Neuronal stem cell (in vitro differentiated cells): Measurements from ENCODE around the gene SMPD3.

Experiments
- DNase-seq: peaks from one replicate; pipeline ENCODE4 v3.0.0-alpha.2; 2013; ENCODE audit warnings: low spot score
- H2AFZ ChIP-seq: one replicate; pipeline ENCODE4 v1.6.1; 2013; ENCODE audit warnings: mild to moderate bottlenecking, low read length, inconsistent platforms
- H2AK5ac ChIP-seq: 2 replicates; pipeline ENCODE4 v1.6.1; 2013; ENCODE audit warnings: low read depth, mild to moderate bottlenecking, inconsistent platforms, low read length, moderate library complexity, mixed read lengths
- H2BK120ac ChIP-seq: 2 replicates; pipeline ENCODE4 v1.6.1; 2013; ENCODE audit warnings: low read depth, mild to moderate bottlenecking, inconsistent platforms, low read length, moderate library complexity, mixed read lengths
- H2BK12ac ChIP-seq: one replicate; pipeline ENCODE4 v1.6.1; 2013; ENCODE audit warnings: low read length, inconsistent platforms
- H2BK15ac ChIP-seq: 2 replicates; pipeline ENCODE4 v1.6.1; 2013; ENCODE audit warnings: mild to moderate bottlenecking, low read length, inconsistent platforms, mixed read lengths
- H2BK5ac ChIP-seq: one replicate; pipeline ENCODE4 v1.6.1; 2013; ENCODE audit warnings: inconsistent platforms, mild to moderate bottlenecking, low read length, moderate library complexity
- H3K14ac ChIP-seq: one replicate; pipeline ENCODE4 v1.6.1; 2013; ENCODE audit warnings: low read length, inconsistent platforms
- H3K18ac ChIP-seq: 2 replicates; pipeline ENCODE4 v1.6.1; 2013; ENCODE audit warnings: low read length, inconsistent platforms
- H3K23ac ChIP-seq: 2 replicates; pipeline ENCODE4 v1.6.1; 2013; ENCODE audit warnings: low read depth, mild to moderate bottlenecking, mixed read lengths, low read length, inconsistent platforms; ENCODE audit not compliant: poor library complexity
- H3K27ac ChIP-seq: replicated peaks from 3 replicates; pipeline ENCODE4 v1.5.1; 2013; ENCODE audit warnings: low read length, inconsistent platforms
- H3K27me3 ChIP-seq, 3 experiments: 2 replicates each; pipeline ENCODE4 v1.6.1; 2013; ENCODE audit warnings: low read length in 3 of 3, mild to moderate bottlenecking in 2 of 3, inconsistent platforms in 1 of 3, low read depth in 1 of 3, mixed read lengths in 1 of 3, moderate library complexity in 1 of 3; ENCODE audit not compliant: control insufficient read depth in 3 of 3, insufficient read depth in 3 of 3
- H3K36me3 ChIP-seq, 2 donors: replicated peaks in 1 of 2; 2 replicates each; pipeline ENCODE4 v1.6.1; 2013; ENCODE audit warnings: low read length in 2 of 2; ENCODE audit not compliant: control insufficient read depth in 2 of 2, insufficient read depth in 2 of 2
- H3K4ac ChIP-seq: 2 replicates; pipeline ENCODE4 v1.6.1; 2013; ENCODE audit warnings: inconsistent platforms, mild to moderate bottlenecking, low read length, moderate library complexity
- H3K4me1 ChIP-seq, 2 donors: 1 replicate in 1 of 2; 2 replicates in 1 of 2; pipeline ENCODE4 v1.6.1; 2013; ENCODE audit warnings: low read length in 2 of 2, low read depth in 1 of 2; ENCODE audit not compliant: control insufficient read depth in 2 of 2, insufficient read depth in 1 of 2
- H3K4me2 ChIP-seq: one replicate; pipeline ENCODE4 v1.6.1; 2013; ENCODE audit warnings: mild to moderate bottlenecking, low read length, inconsistent platforms; ENCODE audit not compliant: insufficient read depth, poor library complexity, severe bottlenecking
- H3K4me3 ChIP-seq, 2 donors: 2 replicates each; pipeline ENCODE4 v1.5.1; 2013; ENCODE audit warnings: low read length in 2 of 2, mild to moderate bottlenecking in 2 of 2, inconsistent platforms in 1 of 2, moderate library complexity in 1 of 2
- H3K79me1 ChIP-seq: one replicate; pipeline ENCODE4 v1.6.1; 2013; ENCODE audit warnings: low read depth, mild to moderate bottlenecking, inconsistent platforms, low read length, moderate library complexity
- H3K9ac ChIP-seq: one replicate; pipeline ENCODE4 v1.6.1; 2013; ENCODE audit warnings: mild to moderate bottlenecking, low read depth, low read length, inconsistent platforms; ENCODE audit not compliant: poor library complexity
- H3K9me3 ChIP-seq, 2 donors: replicated peaks in 1 of 2; 2 replicates each; pipeline versions ENCODE3 to v1.6.1; 2013; ENCODE audit warnings: low read length in 2 of 2, mild to moderate bottlenecking in 2 of 2, inconsistent platforms in 1 of 2, low read depth in 1 of 2, mixed read lengths in 1 of 2, moderate library complexity in 1 of 2; ENCODE audit not compliant: control insufficient read depth in 2 of 2, insufficient read depth in 1 of 2
- H4K8ac ChIP-seq: one replicate; pipeline ENCODE4 v1.6.1; 2013; ENCODE audit warnings: low read depth, mild to moderate bottlenecking, inconsistent platforms, low read length, moderate library complexity
- H4K91ac ChIP-seq: one replicate; pipeline ENCODE4 v1.6.1; 2013; ENCODE audit warnings: low read length, low read depth, mild to moderate bottlenecking, inconsistent platforms; ENCODE audit not compliant: poor library complexity
- WGBS, 2 donors: extraction: QIAGEN DNeasy Blood & Tissue Kit; methylation state at CpG; one replicate each; pipeline ENCODE4 v1.1.7; 2013; ENCODE audit warnings: missing lambda C conversion rate in 2 of 2, mixed read lengths in 1 of 2; ENCODE audit not compliant: insufficient read length in 2 of 2, insufficient replicate concordance in 1 of 2; ENCODE audit errors: extremely low coverage in 2 of 2; 5-methylcytosine and 5-hydroxymethylcytosine counted together

The SMPD3 gene

DNA sequence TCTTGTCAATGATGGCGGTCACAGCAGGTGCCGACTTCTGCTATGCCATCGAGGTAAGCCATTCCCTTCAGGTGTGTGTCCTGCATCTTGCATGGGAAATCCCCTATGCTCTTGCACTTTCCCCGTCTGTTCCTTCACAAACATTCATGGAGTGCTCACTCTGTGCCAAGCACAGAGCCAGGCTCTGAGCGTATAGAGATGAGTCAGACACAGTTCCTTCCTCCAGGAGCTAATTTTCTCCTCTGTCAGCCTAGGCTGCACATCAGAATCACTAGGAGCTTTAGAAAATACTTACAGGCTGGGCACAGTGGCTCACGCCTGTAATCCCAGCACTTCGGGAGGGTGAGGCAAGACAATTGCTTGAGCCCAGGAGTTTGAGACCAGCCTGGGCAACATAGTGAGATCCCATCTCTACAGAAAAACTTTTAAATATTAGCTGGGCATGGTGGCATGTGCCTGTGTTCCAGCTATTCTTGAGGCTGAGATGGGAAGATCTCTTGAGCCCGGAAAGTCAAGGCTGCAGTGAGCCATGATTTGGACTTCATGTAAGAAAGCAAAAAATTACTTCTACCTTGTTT is 123.4 kb downstream of the SMPD3 start:
- no CpG with 5 or more reads among the region's 8 CpGs for WGBS, 2 donors
- Histone ChIP-seq H3K9me3 (no peaks in the 10 kb centered on the region), H3K36me3 (peaks cover 21 to 84% of the 10 kb centered on the region in 2 donors)

DNA sequence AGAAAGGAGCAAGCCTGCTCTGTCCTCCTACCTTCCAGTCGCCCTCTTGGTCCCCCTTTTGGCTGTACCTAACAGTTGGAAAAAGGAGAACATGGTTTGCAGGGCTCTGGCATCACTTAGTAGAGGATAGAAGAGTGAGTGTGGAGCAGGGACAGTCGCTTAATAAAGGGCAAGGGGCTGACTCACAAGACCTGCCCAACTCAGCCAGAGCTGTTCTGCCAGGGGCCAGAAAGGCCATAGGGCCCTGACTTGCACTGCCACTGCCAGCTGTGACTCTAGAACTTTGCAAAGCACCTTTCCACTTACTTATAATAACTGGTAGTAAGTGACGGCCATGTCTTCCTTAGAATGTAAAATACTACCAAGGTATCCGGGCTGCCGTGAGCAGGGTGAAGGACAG is 124.0 kb downstream of the SMPD3 start:
- no peak overlapping the region for H3K23ac ChIP-seq
- no peak overlapping the region for H3K4me2 ChIP-seq
- no peak overlapping the region for H4K8ac ChIP-seq
- no peak overlapping the region for H3K4me3 ChIP-seq
- H2BK12ac ChIP-seq, result no peak overlapping the region
- no peak overlapping the region for H3K4ac ChIP-seq
- WGBS, 2 donors, result no CpG with 5 or more reads among the region's 5 CpGs
- no peak overlapping the region for H4K91ac ChIP-seq
- no peak overlapping the region for H3K27ac ChIP-seq
- H3K18ac ChIP-seq, result no peak overlapping the region
- DNase-seq, result no peak
- H2BK120ac ChIP-seq, result no peak overlapping the region
- no peaks in the 10 kb centered on the region for H3K79me1 ChIP-seq
- no peak overlapping the region for H3K9ac ChIP-seq
- H3K14ac ChIP-seq, result no peak overlapping the region
- no peaks in the 10 kb centered on the region for H3K4me1 ChIP-seq
- H3K36me3 ChIP-seq, result peaks cover 20 to 84% of the 10 kb centered on the region in 2 donors
- H2BK5ac ChIP-seq, result no peak overlapping the region
- H2AK5ac ChIP-seq, result no peak overlapping the region
- H2BK15ac ChIP-seq, result no peak overlapping the region
- no peaks in the 10 kb centered on the region for H3K9me3 ChIP-seq
- H3K27me3 ChIP-seq, result no peaks in the 10 kb centered on the region
- no peak overlapping the region for H2AFZ ChIP-seq

More for the DNA sequence above, 123.4 kb downstream of the SMPD3 start:
- Histone ChIP-seq H4K91ac (no peak overlapping the region), H3K79me1 (no peaks in the 10 kb centered on the region), H3K4me3 (no peak overlapping the region), H3K18ac (no peak overlapping the region), H2BK15ac (no peak overlapping the region), H2AFZ (no peak overlapping the region), H3K14ac (no peak overlapping the region), H3K9ac (no peak overlapping the region), H2BK12ac (no peak overlapping the region), H3K27ac (no peak overlapping the region), H3K4me1 (no peaks in the 10 kb centered on the region), H2BK5ac (no peak overlapping the region), H2BK120ac (no peak overlapping the region), H2AK5ac (no peak overlapping the region), H3K23ac (no peak overlapping the region), H4K8ac (no peak overlapping the region), H3K27me3 (no peaks in the 10 kb centered on the region), H3K4me2 (no peak overlapping the region), H3K4ac (no peak overlapping the region)
- DNase-seq, result no peak

DNA sequence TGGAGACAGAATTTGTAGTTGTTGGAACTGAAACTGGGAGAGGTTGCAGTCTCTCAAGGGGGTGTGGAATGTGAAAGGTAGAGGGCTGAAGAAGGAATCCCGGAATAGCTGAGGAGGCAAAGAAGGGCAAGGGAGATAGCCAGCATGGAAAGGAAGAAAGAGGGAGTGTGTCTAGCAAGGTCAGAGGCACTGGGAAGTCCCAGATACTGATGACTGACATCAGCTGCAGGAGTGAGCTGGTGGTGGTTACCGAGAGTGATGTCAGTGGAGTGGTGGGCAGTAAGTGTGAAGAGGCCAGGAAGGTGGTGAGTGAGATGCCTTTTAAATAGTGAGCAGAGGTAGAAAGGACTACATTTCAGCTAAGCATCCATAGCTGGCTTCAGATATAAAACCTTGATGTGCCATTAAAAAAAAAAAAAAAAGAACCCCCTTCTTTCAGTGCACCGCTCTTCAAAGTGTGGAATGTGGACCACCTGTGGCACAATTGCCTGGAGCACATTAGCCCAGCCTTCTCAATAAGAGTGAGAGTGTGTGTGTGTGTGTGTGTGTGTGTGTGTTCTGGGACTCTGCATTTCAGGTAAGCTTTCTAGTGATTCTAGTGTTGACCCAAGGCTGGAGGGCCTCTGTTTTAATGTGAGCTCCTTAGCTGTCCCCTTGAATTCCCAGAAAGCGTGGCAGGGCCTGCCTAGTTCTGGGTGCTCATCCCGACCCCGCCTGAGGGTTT is 129.0 kb downstream of the SMPD3 start:
- no peak overlapping the region for H4K91ac ChIP-seq
- no peaks in the 10 kb centered on the region for H3K9me3 ChIP-seq
- no peak overlapping the region for H3K27ac ChIP-seq
- H3K23ac ChIP-seq, result no peak overlapping the region
- no CpG with 5 or more reads among the region's 6 CpGs for WGBS, 2 donors
- DNase-seq, result no peak
- no peak overlapping the region for H2AFZ ChIP-seq
- no peak overlapping the region for H2AK5ac ChIP-seq
- no peak overlapping the region for H3K4me2 ChIP-seq
- H3K14ac ChIP-seq, result no peak overlapping the region
- no peak overlapping the region for H2BK15ac ChIP-seq
- H3K4me3 ChIP-seq, result no peak overlapping the region
- no peak overlapping the region for H2BK12ac ChIP-seq
- H3K27me3 ChIP-seq, result no peaks in the 10 kb centered on the region
- no peak overlapping the region for H3K4ac ChIP-seq
- H3K9ac ChIP-seq, result no peak overlapping the region
- no peak overlapping the region for H3K18ac ChIP-seq
- H3K79me1 ChIP-seq, result peaks cover 2% of the 10 kb centered on the region
- H3K4me1 ChIP-seq, result no peaks in the 10 kb centered on the region
- no peak overlapping the region for H4K8ac ChIP-seq
- no peak overlapping the region for H2BK120ac ChIP-seq
- peaks cover 27 to 87% of the 10 kb centered on the region in 2 donors for H3K36me3 ChIP-seq
- H2BK5ac ChIP-seq, result no peak overlapping the region

DNA sequence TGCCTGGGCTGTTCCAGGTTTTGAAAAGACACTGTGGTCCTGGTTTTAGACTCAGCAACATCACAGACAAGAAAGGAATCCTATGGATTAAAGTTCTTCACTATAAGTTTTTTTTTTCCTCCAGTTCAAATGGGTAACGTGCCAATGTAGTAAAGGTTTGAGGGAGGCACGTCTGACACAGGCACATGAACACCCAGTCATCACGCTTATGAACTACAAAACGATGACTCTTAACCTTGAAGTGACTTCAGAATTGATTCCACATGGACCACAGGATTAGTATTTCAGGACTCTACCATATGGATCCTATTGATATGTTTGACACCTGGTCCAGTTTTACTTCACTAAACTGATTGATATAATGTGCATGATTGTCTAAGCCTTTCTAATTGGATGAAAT is 135.2 kb downstream of the SMPD3 start:
- no peak overlapping the region for H2AK5ac ChIP-seq
- no peak overlapping the region for H3K27ac ChIP-seq
- H3K27me3 ChIP-seq, result no peaks in the 10 kb centered on the region
- peaks cover 6 to 7% of the 10 kb centered on the region in 2 donors for H3K4me1 ChIP-seq
- no peak overlapping the region for H3K14ac ChIP-seq
- H3K9me3 ChIP-seq, result no peaks in the 10 kb centered on the region
- no peak overlapping the region for H3K23ac ChIP-seq
- no peak overlapping the region for H3K4me3 ChIP-seq
- peaks cover 6% of the 10 kb centered on the region for H3K79me1 ChIP-seq
- H4K91ac ChIP-seq, result no peak overlapping the region
- no peak for DNase-seq
- no peak overlapping the region for H4K8ac ChIP-seq
- no CpG with 5 or more reads among the region's 4 CpGs for WGBS, 2 donors
- H2BK12ac ChIP-seq, result no peak overlapping the region
- H3K9ac ChIP-seq, result no peak overlapping the region
- no peak overlapping the region for H3K4ac ChIP-seq
- H3K36me3 ChIP-seq, result peaks cover 11 to 64% of the 10 kb centered on the region in 2 donors
- no peak overlapping the region for H2AFZ ChIP-seq
- no peak overlapping the region for H2BK15ac ChIP-seq
- no peak overlapping the region for H2BK120ac ChIP-seq
- no peak overlapping the region for H3K4me2 ChIP-seq
- H3K18ac ChIP-seq, result no peak overlapping the region
- H2BK5ac ChIP-seq, result no peak overlapping the region
